Activated CD8-positive, alpha-beta memory T cell treated with anti-CD3 and anti-CD28 coated beads for 4 hours (primary cell): ENCODE measurements around the gene OR8G5.
"Not testable (repeated sequence)": the region's sequence is repeated elsewhere in the genome, so short reads cannot be mapped to it uniquely, and the experiment has no call there.

Experiments
- DNase-seq, 2 donors: peaks; one replicate each; pipeline ENCODE4 v3.0.0-alpha.2; 2020; ENCODE audit warnings: low read depth in 2 of 2

Gene OR8G5

DNA sequence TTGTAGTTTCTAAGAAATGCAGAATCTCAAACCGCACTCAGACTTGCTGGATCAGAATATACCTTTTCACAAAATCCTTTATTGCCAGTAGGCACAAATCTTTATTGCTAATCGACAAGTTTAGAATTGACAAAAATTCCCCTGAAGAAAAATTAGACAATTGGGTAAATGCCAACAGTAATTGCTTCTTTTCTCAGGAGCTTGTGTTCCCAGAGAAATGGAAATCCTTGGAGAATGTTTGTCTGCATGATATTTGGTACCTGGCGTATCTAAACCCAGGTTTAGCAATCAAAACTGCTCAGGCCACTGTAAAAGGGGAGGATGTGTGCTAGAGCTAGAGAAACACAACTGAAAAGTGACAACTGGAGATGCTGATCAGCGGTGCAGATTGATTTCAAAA, at the start of gene OR8G5:
Gene OR8G5 (plus strand): TSS at position 301 of the 400 bp plus-strand sequence. CDS start 8,556 bp downstream, outside the sequence.
- DNase-seq = no peak

DNA sequence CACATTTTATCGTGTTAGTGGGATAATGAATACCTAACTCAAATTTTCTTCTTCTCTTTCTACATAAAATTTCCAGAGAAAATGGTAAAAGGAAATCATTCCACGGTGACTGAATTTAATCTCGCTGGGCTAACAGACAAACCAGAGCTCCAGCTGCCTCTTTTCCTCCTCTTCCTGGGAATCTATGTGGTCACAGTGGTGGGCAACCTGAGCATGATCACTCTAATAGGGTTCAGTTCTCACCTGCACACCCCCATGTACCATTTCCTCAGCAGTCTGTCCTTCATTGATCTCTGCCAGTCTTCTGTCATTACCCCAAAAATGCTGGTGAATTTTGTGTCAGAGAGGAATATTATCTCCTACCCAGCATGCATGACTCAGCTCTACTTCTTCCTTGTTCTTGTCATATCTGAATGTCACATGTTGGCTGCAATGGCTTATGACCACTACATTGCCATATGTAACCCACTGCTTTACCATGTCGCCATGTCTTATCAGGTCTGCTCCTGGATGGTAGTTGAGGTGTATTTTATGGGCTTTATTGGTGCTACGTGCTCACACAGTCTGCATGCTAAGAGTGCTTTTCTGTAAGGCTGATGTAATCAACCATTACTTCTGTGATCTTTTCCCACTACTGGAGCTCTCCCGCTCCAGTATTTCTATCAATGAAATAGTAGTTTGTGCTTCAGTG, 48.9 kb upstream of the OR8G5 start:
- no peak for DNase-seq

DNA sequence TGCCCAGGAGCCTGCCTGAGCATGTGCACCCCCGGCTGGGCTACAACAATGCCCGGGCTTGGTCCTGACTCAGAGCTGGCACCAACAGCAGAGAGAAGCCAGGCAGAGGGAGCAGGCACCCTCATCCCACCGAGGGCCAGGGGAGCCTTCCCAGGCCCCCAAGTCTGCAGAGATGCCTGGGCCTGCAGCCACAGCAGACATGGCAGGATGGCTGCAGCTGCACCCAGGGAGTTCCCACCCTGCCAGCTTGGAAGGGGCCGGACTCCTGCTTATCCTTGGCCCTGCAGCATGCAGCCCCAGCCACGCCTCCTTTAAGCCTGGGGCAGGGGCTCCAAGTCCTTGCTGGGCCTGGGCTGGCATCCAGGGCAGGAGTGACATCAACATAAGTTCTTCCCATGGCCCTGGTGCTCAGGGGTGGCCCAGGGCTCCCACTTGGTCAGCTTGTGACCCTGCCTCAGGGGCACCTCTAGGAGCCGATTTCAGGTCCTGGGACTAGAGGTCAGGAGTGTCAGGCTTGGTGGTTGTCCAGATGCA, 46.3 kb upstream of the OR8G5 start:
- no peak for DNase-seq

GRCh38 chr11:124210421-124210820, 45.8 kb upstream of the OR8G5 start:
- no peak for DNase-seq

GRCh38 chr11:124211321-124211720, 44.9 kb upstream of the OR8G5 start:
- no peak for DNase-seq

- DNase-seq = no peak
These were observed 42.1 kb upstream of the OR8G5 start for GRCh38 chr11:124214027-124214426.

GRCh38 chr11:124219126-124219525, 37.0 kb upstream of the OR8G5 start:
- no peak for DNase-seq

GRCh38 chr11:124222407-124222806, 33.8 kb upstream of the OR8G5 start:
- no peak for DNase-seq

- not testable (repeated sequence) for DNase-seq
These were observed 31.4 kb upstream of the OR8G5 start for GRCh38 chr11:124224618-124225423.

- DNase-seq = no peak
These were observed 30.7 kb upstream of the OR8G5 start for GRCh38 chr11:124225471-124225870.

DNA sequence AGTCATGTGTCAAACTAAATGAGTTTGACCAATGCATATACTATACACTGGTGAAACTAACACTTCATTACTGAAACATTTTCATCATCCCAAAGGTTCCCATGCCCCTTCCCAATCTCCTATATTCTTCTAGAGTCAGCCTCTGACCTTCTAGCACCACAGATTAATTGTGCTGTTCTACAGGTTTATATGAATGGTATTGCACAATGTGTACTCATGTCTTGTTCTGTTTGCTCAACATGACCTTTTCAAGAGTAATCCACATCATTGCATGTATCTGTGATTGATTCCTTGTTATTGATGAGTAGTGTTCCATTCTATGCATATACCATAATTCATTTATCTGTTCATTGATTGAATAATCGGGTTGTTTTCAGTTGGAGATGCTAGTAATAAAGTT, 22.8 kb upstream of the OR8G5 start:
- DNase-seq = no peak

- DNase-seq = no peak
These were observed 17.7 kb upstream of the OR8G5 start for GRCh38 chr11:124238512-124238911.

DNA sequence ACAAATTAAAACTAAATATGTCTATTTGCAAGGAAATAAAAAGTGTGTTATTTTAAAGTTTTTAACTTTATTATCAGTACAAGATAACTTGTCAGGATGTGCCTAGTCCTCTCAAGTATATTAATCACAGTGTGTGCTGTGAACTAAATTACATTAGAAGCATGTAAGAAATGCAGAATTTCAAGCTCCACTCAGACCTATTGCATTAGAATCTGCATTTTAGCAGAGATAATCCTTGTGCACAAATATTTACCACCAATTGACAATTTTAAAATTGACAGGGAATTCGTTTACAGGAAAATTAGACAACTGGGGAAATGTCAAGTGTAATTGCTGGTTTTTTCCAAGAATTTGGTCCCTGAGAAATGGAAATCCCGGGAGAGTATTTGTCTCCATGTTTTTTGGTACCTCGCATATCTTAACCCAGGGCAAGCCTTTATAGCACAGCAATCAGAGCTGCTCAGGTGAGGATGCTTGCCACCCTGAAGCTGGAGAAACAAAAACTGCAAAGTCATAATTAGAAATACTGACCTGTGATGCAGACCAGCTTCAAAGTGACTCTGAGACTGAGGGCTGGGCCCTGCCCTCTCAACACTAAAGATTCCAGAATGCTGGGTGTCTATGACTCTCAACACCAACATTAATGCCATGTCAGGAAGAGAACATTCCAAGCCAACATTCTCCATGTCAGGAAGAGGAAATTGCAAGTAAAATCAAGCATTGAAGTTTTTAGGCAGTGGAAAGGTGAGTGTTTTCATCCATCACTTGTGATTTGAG, 15.4 kb upstream of the OR8G5 start, which contains the start of gene OR8G1:
Gene OR8G1 (plus strand): TSS at position 475 of the 777 bp plus-strand sequence. CDS start 8,581 bp downstream, outside the sequence.
- no peak for DNase-seq

- DNase-seq = not testable (repeated sequence)
These were observed 6.3 kb upstream of the OR8G5 start for GRCh38 chr11:124249869-124250268.

DNA sequence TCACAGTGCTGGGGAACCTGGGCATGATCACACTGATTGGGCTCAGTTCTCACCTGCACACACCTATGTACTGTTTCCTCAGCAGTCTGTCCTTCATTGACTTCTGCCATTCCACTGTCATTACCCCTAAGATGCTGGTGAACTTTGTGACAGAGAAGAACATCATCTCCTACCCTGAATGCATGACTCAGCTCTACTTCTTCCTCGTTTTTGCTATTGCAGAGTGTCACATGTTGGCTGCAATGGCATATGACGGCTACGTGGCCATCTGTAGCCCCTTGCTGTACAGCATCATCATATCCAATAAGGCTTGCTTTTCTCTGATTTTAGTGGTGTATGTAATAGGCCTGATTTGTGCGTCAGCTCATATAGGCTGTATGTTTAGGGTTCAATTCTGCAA, 8.9 kb downstream of the OR8G5 start:
- DNase-seq = not testable (repeated sequence)

DNA sequence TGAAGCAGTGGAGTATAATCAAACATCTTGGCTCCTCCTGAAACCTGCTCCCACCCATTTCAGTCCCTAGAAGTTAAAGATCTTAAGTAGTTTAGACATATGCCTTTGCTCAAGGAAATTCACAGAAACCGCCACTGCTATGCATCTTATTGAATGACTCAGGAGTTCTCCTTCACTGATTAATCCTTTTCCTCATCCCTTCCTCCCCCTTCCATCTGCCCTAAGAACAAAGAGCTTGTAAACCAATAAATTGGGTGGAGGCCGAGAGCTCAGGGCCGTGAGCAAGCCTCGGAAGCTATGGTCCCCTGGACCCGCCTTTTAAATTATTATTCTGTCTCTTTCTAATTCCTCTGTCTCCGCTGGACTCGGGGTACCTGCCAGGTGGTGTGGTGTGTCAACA, 14.7 kb downstream of the OR8G5 start:
- not testable (repeated sequence) for DNase-seq

DNA sequence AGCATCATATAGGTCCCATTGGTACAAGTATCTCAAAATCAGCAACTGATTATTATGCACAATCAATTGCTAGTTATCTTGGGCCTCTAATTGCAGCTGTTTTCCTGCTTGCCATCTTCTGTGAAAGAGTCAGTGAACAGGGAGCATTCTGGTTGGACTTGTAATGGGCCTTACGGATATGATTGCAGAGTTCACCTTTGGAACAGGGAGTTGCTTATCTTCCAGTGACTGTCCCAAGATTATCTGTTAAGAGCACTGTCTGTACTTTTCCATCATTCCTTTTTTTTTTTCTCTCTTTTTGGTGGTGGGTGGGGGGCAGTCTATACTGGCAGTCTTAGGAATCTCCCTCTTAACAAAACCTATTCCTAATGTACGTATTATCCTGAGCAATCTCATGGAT, 17.8 kb downstream of the OR8G5 start:
- no peak for DNase-seq

DNA sequence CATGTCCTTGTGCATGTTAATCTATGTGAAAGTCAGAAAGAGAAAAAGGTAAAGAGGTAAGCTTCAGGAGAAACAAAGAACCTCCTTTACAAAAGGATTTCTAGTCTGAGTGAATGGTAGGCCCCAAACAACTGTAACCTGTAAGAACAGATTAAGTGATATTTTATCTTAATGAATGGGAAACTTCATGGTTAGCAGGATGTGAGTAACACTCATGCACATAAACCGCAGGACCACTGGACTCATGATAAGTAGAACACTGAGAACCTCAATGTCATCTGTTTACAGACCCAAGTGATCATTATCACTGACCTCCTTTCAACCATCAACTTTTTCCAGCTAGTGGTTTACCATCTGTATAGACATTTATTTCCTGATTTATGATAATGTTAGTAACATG, 19.9 kb downstream of the OR8G5 start:
- no peak for DNase-seq

- no peak for DNase-seq
These were observed 21.0 kb downstream of the OR8G5 start for GRCh38 chr11:124277207-124277606.

- DNase-seq = no peak
These were observed 21.6 kb downstream of the OR8G5 start for GRCh38 chr11:124277804-124278203.

- DNase-seq = no peak
These were observed 22.1 kb downstream of the OR8G5 start for GRCh38 chr11:124278261-124278660.
